GM23338 (cell line): ENCODE measurements around the gene RAB12. TPM values are rescaled to one million over a fixed set of nuclear protein-coding genes. Genes with fewer than 3 reads are reported as not detected.

Experiments
- ATAC-seq: fragments of 200-7000 bp; cut with Tn5 transposase; 3 replicates; pipeline ENCODE4 v1.9.1; 2020
- DNase-seq: peaks from one replicate; pipeline ENCODE4 v3.0.0-alpha.2; 2015; ENCODE audit warnings: low spot score
- H2AFZ ChIP-seq: fragments of 200-600 bp; sonication (generic); 2 replicates; pipeline ENCODE4 v1.8.0; 2016; ENCODE audit warnings: antibody characterized with exemption, mild to moderate bottlenecking, moderate library complexity
- H3F3A ChIP-seq: fragments of 200-600 bp; sonication (generic); replicated peaks from 2 replicates; pipeline ENCODE4 v1.8.0; 2017; ENCODE audit warnings: antibody characterized with exemption, mixed run types, low read depth
- H3K27ac ChIP-seq: fragments of 200-600 bp; sonication (generic); 2 replicates; pipeline ENCODE4 v1.6.1; 2016; ENCODE audit warnings: low read depth
- H3K27me3 ChIP-seq: fragments of 200-600 bp; sonication (generic); 2 replicates; pipeline ENCODE4 v1.8.0; 2016; ENCODE audit warnings: mild to moderate bottlenecking, mixed run types, moderate library complexity; ENCODE audit not compliant: insufficient read depth
- H3K36me3 ChIP-seq: fragments of 200-600 bp; sonication (generic); 2 replicates; pipeline ENCODE4 v1.8.0; 2016; ENCODE audit warnings: mild to moderate bottlenecking; ENCODE audit not compliant: insufficient read depth
- H3K4me1 ChIP-seq: fragments of 200-600 bp; sonication (generic); 2 replicates; pipeline ENCODE4 v1.8.0; 2016; ENCODE audit warnings: mild to moderate bottlenecking, moderate library complexity; ENCODE audit not compliant: insufficient read depth
- H3K4me2 ChIP-seq: fragments of 200-600 bp; sonication (generic); 2 replicates; pipeline ENCODE4 v1.7.1; 2017; ENCODE audit warnings: mixed run types
- H3K4me3 ChIP-seq: fragments of 200-600 bp; sonication (generic); 2 replicates; pipeline ENCODE4 v1.6.1; 2016; ENCODE audit warnings: mixed run types
- H3K79me2 ChIP-seq: fragments of 200-600 bp; sonication (generic); replicated peaks from 2 replicates; pipeline ENCODE4 v1.8.0; 2017; ENCODE audit warnings: mild to moderate bottlenecking; ENCODE audit not compliant: insufficient read depth
- H3K9me2 ChIP-seq: fragments of 200-600 bp; sonication (generic); 2 replicates; pipeline ENCODE4 v1.8.0; 2017; ENCODE audit not compliant: insufficient read depth
- H4K20me1 ChIP-seq: fragments of 200-600 bp; sonication (generic); replicated peaks from 2 replicates; pipeline ENCODE4 v1.8.0; 2017; ENCODE audit warnings: mild to moderate bottlenecking; ENCODE audit not compliant: insufficient read depth
- H3K27ac Mint-ChIP-seq: 2 replicates; pipeline ENCODE4 v1.8.0; 2020; ENCODE audit warnings: inconsistent platforms, mild to moderate bottlenecking, moderate library complexity, mixed read lengths
- H3K27me3 Mint-ChIP-seq: 3 replicates; pipeline ENCODE4 v1.8.0; 2022; ENCODE audit warnings: low read depth, mild to moderate bottlenecking, moderate library complexity, mixed read lengths, inconsistent platforms; ENCODE audit not compliant: insufficient read depth, poor library complexity
- H3K36me3 Mint-ChIP-seq: 3 replicates; pipeline ENCODE4 v1.8.0; 2021; ENCODE audit warnings: low read depth, mild to moderate bottlenecking, inconsistent platforms, moderate library complexity, mixed read lengths
- H3K4me1 Mint-ChIP-seq: 3 replicates; pipeline ENCODE4 v1.8.0; 2020; ENCODE audit warnings: mild to moderate bottlenecking, inconsistent platforms, mixed read lengths
- H3K4me3 Mint-ChIP-seq: 3 replicates; pipeline ENCODE4 v1.8.0; 2021; ENCODE audit warnings: moderate library complexity, mild to moderate bottlenecking, inconsistent platforms, mixed read lengths
- H3K9me3 Mint-ChIP-seq: 3 replicates; pipeline ENCODE4 v1.8.0; 2020; ENCODE audit warnings: moderate library complexity, mild to moderate bottlenecking, inconsistent platforms, mixed read lengths
- NANOG ChIP-seq: IDR thresholded peaks from 2 replicates; pipeline ENCODE4 v1.6.1; 2016; ENCODE audit warnings: antibody characterized with exemption, borderline replicate concordance
- POLR2AphosphoS5 ChIP-seq: IDR thresholded peaks from 2 replicates; pipeline ENCODE4 v1.6.1; 2016; ENCODE audit warnings: antibody characterized with exemption, low read depth
- polyA plus RNA-seq: library from polyadenylated mRNA; unstranded; fragments of >200 nt; fragmentation: Nextera tagmentation; extraction: Ambion mirVana; gene quantifications from 2 replicates; pipeline ENCODE4 v1.2.1, GENCODE V29; 2016
- total RNA-seq: library from RNA; depleted of rRNA; stranded (reverse); fragments of >200 nt; shearing (Covaris generic); gene quantifications from 2 replicates; pipeline ENCODE4 v1.2.3, GENCODE V29; 2014
- TF ChIP-seq, protein P1 (sequence below): fragments of 250-450 bp; sonication (Bioruptor Pico); IDR thresholded peaks from 2 replicates; pipeline ENCODE4 v1.5.0; 2020; ENCODE audit warnings: mild to moderate bottlenecking, moderate library complexity

RAB12 gene
- total and polyA plus RNA-seq, 2 experiments from 2014 or later = 16.7 to 80.4 TPM

- TF ChIP-seq, protein P1, sequence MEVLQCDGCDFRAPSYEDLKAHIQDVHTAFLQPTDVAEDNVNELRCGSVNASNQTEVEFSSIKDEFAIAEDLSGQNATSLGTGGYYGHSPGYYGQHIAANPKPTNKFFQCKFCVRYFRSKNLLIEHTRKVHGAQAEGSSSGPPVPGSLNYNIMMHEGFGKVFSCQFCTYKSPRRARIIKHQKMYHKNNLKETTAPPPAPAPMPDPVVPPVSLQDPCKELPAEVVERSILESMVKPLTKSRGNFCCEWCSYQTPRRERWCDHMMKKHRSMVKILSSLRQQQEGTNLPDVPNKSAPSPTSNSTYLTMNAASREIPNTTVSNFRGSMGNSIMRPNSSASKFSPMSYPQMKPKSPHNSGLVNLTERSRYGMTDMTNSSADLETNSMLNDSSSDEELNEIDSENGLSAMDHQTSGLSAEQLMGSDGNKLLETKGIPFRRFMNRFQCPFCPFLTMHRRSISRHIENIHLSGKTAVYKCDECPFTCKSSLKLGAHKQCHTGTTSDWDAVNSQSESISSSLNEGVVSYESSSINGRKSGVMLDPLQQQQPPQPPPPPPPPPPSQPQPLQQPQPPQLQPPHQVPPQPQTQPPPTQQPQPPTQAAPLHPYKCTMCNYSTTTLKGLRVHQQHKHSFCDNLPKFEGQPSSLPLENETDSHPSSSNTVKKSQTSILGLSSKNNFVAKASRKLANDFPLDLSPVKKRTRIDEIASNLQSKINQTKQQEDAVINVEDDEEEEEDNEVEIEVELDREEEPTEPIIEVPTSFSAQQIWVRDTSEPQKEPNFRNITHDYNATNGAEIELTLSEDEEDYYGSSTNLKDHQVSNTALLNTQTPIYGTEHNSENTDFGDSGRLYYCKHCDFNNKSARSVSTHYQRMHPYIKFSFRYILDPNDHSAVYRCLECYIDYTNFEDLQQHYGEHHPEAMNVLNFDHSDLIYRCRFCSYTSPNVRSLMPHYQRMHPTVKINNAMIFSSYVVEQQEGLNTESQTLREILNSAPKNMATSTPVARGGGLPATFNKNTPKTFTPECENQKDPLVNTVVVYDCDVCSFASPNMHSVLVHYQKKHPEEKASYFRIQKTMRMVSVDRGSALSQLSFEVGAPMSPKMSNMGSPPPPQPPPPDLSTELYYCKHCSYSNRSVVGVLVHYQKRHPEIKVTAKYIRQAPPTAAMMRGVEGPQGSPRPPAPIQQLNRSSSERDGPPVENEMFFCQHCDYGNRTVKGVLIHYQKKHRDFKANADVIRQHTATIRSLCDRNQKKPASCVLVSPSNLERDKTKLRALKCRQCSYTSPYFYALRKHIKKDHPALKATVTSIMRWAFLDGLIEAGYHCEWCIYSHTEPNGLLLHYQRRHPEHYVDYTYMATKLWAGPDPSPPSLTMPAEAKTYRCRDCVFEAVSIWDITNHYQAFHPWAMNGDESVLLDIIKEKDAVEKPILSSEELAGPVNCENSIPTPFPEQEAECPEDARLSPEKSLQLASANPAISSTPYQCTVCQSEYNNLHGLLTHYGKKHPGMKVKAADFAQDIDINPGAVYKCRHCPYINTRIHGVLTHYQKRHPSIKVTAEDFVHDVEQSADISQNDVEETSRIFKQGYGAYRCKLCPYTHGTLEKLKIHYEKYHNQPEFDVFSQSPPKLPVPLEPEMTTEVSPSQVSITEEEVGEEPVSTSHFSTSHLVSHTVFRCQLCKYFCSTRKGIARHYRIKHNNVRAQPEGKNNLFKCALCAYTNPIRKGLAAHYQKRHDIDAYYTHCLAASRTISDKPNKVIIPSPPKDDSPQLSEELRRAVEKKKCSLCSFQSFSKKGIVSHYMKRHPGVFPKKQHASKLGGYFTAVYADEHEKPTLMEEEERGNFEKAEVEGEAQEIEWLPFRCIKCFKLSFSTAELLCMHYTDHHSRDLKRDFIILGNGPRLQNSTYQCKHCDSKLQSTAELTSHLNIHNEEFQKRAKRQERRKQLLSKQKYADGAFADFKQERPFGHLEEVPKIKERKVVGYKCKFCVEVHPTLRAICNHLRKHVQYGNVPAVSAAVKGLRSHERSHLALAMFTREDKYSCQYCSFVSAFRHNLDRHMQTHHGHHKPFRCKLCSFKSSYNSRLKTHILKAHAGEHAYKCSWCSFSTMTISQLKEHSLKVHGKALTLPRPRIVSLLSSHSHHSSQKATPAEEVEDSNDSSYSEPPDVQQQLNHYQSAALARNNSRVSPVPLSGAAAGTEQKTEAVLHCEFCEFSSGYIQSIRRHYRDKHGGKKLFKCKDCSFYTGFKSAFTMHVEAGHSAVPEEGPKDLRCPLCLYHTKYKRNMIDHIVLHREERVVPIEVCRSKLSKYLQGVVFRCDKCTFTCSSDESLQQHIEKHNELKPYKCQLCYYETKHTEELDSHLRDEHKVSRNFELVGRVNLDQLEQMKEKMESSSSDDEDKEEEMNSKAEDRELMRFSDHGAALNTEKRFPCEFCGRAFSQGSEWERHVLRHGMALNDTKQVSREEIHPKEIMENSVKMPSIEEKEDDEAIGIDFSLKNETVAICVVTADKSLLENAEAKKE (CRISPR knock-in tag) = no peak
These were observed 18.3 kb downstream of the RAB12 start (continued) for GRCh38 chr18:8627540-8627939.

DNA sequence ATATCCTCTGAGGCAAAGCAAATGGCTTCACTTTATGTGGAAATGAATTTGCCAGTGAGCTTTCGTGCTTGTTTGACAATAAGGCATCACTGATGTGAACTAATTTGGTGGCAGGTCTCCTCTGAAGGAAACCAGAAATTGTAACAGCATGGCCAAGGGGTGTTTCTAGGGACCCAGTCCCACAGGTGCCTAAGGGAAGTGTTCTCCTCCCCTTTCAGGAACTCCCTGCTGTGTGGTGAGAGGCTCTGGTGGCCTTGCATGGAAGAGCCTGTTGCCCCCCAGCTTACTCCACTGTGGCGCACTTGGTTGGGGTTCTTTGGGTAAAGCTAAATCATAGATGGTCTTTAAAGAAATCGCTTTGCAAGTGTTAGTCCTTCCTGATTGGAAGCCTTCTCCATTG is 20.4 kb downstream of the RAB12 start:
- Histone ChIP-seq H4K20me1 (no peaks in the 10 kb centered on the region), H2AFZ (no peak overlapping the region), H3F3A (no peaks in the 10 kb centered on the region), H3K36me3 (peaks cover 13% of the 10 kb centered on the region), H3K4me3 (peak overlapping the region; percentile 1; the same call in 1 of the 2 replicates), H3K4me1 (peaks cover 63% of the 10 kb centered on the region), H3K27me3 (no peaks in the 10 kb centered on the region), H3K79me2 (peaks cover 93% of the 10 kb centered on the region), H3K4me2 (peak overlapping the region; percentile 14), H3K9me2 (no peaks in the 10 kb centered on the region), H3K27ac (peak overlapping the region; percentile 42)
- Mint-ChIP-seq H3K27ac (peak overlapping the region; percentile 91), H3K36me3 (peaks cover 86% of the 10 kb centered on the region), H3K9me3 (no peaks in the 10 kb centered on the region), H3K4me1 (peaks cover 79% of the 10 kb centered on the region), H3K27me3 (peaks cover 3% of the 10 kb centered on the region), H3K4me3 (peak overlapping the region; percentile 53)
- TF ChIP-seq NANOG = no peak
- TF ChIP-seq, protein P1 (CRISPR knock-in tag) = no peak
- 0 out of 2 replicates have a peak, but pooled peaks have one; percentile 7 for TF ChIP-seq POLR2AphosphoS5
- peak; percentile 43 for ATAC-seq
- DNase-seq = no peak
